Endothelial cell of umbilical vein (primary cell): Measurements from ENCODE around the gene PLA2G4E. TPM values are rescaled to one million over a fixed set of nuclear protein-coding genes. Genes with fewer than 3 reads are reported as not detected.

Experiments used
- BruUV-seq: library from RNA; stranded (reverse); fragments of 400-500 nt; replicated peaks from 2 replicates; lab custom pipeline; 2021; lab: Mats Ljungman, UMichigan
- CTCF ChIA-PET: fragments of 300-600, 350-600 bp; sonication (Branson Sonifier 250); formaldehyde crosslinking; loops from one replicate; lab custom pipeline; 2021; ENCODE audit warnings: antibody characterized with exemption, inconsistent platforms; lab: Charles Lee
- POLR2A ChIA-PET: fragments of 300-600, 350-600 bp; sonication (Branson Sonifier 250); formaldehyde crosslinking; loops from one replicate; lab custom pipeline; 2021; ENCODE audit warnings: antibody characterized with exemption, inconsistent platforms; lab: Charles Lee
- DNase-seq: peaks from one replicate; pipeline ENCODE4 v3.0.0-alpha.2; 2011; ENCODE audit warnings: low read depth, low spot score
- FAIRE-seq: peaks from 2 replicates; lab custom pipeline; 2011; peaks lifted over from hg19 to GRCh38; lab: Jason Lieb, UNC
- H2AFZ ChIP-seq: 2 replicates; pipeline ENCODE4 v1.6.0; 2012; ENCODE audit warnings: low read depth, low read length, control low read depth, inconsistent platforms
- H3K27ac ChIP-seq: 2 replicates; pipeline ENCODE4 v1.5.1; 2011; ENCODE audit warnings: low read depth, mild to moderate bottlenecking, control low read depth, low read length, moderate library complexity; ENCODE audit not compliant: insufficient read depth
- H3K27me3 ChIP-seq, 2 experiments: 2 replicates each; pipeline versions ENCODE4 v1.6.0 to v1.6.1; 2011; ENCODE audit warnings: low read length in 2 of 2, mixed read lengths in 1 of 2; ENCODE audit not compliant: control insufficient read depth in 2 of 2, insufficient read depth in 2 of 2
- H3K36me3 ChIP-seq, 2 experiments: 2 replicates in 1 of 2; 3 replicates in 1 of 2; pipeline ENCODE4 v1.5.1; 2011; ENCODE audit warnings: low read length in 2 of 2, mild to moderate bottlenecking in 1 of 2, moderate library complexity in 1 of 2; ENCODE audit not compliant: control insufficient read depth in 2 of 2, insufficient read depth in 2 of 2; ENCODE audit errors: extremely low read depth in 1 of 2
- H3K4me1 ChIP-seq: 3 replicates; pipeline ENCODE4 v1.5.1; 2011; ENCODE audit warnings: mild to moderate bottlenecking, low read length; ENCODE audit not compliant: control insufficient read depth, insufficient read depth; ENCODE audit errors: extremely low read depth
- H3K4me2 ChIP-seq: 2 replicates; pipeline ENCODE4 v1.6.1; 2011; ENCODE audit warnings: low read length, control low read depth, mixed read lengths; ENCODE audit not compliant: insufficient read depth
- H3K4me3 ChIP-seq, 3 experiments: fragments of 200-600 bp in 1 of 3; sonication (generic), shearing (Covaris generic) in 1 of 3; replicated peaks in 1 of 3; 2 replicates each; pipeline ENCODE4 v1.5.1; 2011 to 2016; ENCODE audit warnings: control low read depth in 3 of 3, low read length in 3 of 3, mild to moderate bottlenecking in 2 of 3, inconsistent platforms in 1 of 3, low read depth in 1 of 3, moderate library complexity in 1 of 3; ENCODE audit not compliant: insufficient read depth in 1 of 3
- H3K79me2 ChIP-seq: 2 replicates; pipeline ENCODE4 v1.6.0; 2012; ENCODE audit warnings: low read length, inconsistent platforms; ENCODE audit not compliant: control insufficient read depth, insufficient read depth
- H3K9ac ChIP-seq: replicated peaks from 2 replicates; pipeline ENCODE3; 2011; ENCODE audit warnings: low read length, control low read depth; ENCODE audit not compliant: insufficient read depth; ENCODE audit errors: extremely low read depth
- H3K9me1 ChIP-seq: replicated peaks from 3 replicates; pipeline ENCODE4 v1.6.0; 2011; ENCODE audit warnings: mild to moderate bottlenecking, low read length; ENCODE audit not compliant: control insufficient read depth, insufficient read depth; ENCODE audit errors: extremely low read depth
- H3K9me3 ChIP-seq: replicated peaks from 2 replicates; pipeline ENCODE4 v1.5.1; 2012; ENCODE audit warnings: low read length, inconsistent platforms; ENCODE audit not compliant: control insufficient read depth, insufficient read depth
- H4K20me1 ChIP-seq: replicated peaks from 2 replicates; pipeline ENCODE3; 2011; ENCODE audit warnings: mild to moderate bottlenecking, low read length; ENCODE audit not compliant: control insufficient read depth, insufficient read depth; ENCODE audit errors: extremely low read depth
- CTCF ChIP-seq, 2 donors: IDR thresholded peaks; 1 replicate in 1 of 2; 2 replicates in 1 of 2; pipeline ENCODE4 v1.5.1; 2011; ENCODE audit warnings: low read length in 2 of 2, mild to moderate bottlenecking in 2 of 2, moderate library complexity in 2 of 2, control low read depth in 1 of 2, inconsistent platforms in 1 of 2, low read depth in 1 of 2; ENCODE audit not compliant: insufficient read depth in 1 of 2; ENCODE audit errors: extremely low read depth in 1 of 2
- EZH2 ChIP-seq: IDR thresholded peaks from 2 replicates; pipeline ENCODE4 v1.6.1; 2012; ENCODE audit warnings: borderline replicate concordance, low read depth, mild to moderate bottlenecking, moderate library complexity, low read length, inconsistent platforms; ENCODE audit not compliant: severe bottlenecking
- FOS ChIP-seq: IDR thresholded peaks from 2 replicates; pipeline ENCODE4 v1.6.1; 2011; ENCODE audit warnings: mild to moderate bottlenecking, low read length, moderate library complexity, borderline replicate concordance; ENCODE audit not compliant: insufficient read depth
- GATA2 ChIP-seq: IDR thresholded peaks from 2 replicates; pipeline ENCODE4 v1.7.0; 2011; ENCODE audit warnings: low read depth, mild to moderate bottlenecking, moderate library complexity, mixed read lengths, low read length; ENCODE audit not compliant: insufficient read length, insufficient read depth
- JUN ChIP-seq: IDR thresholded peaks from 2 replicates; pipeline ENCODE4 v1.6.1; 2011; ENCODE audit warnings: borderline replicate concordance, low read depth; ENCODE audit not compliant: insufficient read length, insufficient read depth
- MYC ChIP-seq: IDR thresholded peaks from one replicate; pipeline ENCODE4 v1.6.1; 2011; ENCODE audit warnings: mild to moderate bottlenecking, low read depth, low read length
- POLR2A ChIP-seq: IDR thresholded peaks from 2 replicates; pipeline ENCODE4 v1.6.1; 2012; ENCODE audit warnings: low read depth, mild to moderate bottlenecking, control low read depth, low read length
- POLR2AphosphoS5 ChIP-seq: IDR thresholded peaks from 2 replicates; pipeline ENCODE4 v1.6.1; 2012; ENCODE audit warnings: low read depth, mild to moderate bottlenecking, control low read depth, low read length, moderate library complexity; ENCODE audit not compliant: insufficient read depth
- dilution Hi-C: fragments of 300-500 bp; cut with MboI; formaldehyde crosslinking; loops from one replicate; pipeline ENCODE4 v1.15.0; 2019; ENCODE audit warnings: low sequenced_read_pairs; ENCODE audit not compliant: extremely low pct_ligation_motif_present
- intact Hi-C: fragments of 100-400 bp; cut with micrococcal nuclease; formaldehyde crosslinking; loops from one replicate; pipeline ENCODE4 v1.10.0; 2022
- polyA plus RNA-seq, 4 experiments: library from polyadenylated mRNA; depleted of rRNA in 3 of 4; stranded (reverse) in 3 of 4; unstranded in 1 of 4; fragments of >200 nt; gene quantifications; 2 replicates each; pipeline versions ENCODE4 v1.2.1 to v1.2.3, GENCODE V29; 2011 to 2012; ENCODE audit warnings: missing spikeins in 1 of 4
- total RNA-seq: library from RNA; stranded (reverse); gene quantifications from 2 replicates; pipeline ENCODE4 v1.2.3, GENCODE V29; 2021
- TF ChIP-seq, protein P1 (sequence below): IDR thresholded peaks from 2 replicates; pipeline ENCODE4 v1.6.1; 2011; ENCODE audit not compliant: insufficient read depth, insufficient read length

Gene PLA2G4E
- total and polyA plus RNA-seq, 2 donors (not counting 3 experiments of a cell fraction or from before 2014, with no cell fraction given): not detected

GRCh38 chr15:42012928-42013482 lies 7.8 kb downstream of the PLA2G4E start:
- Histone ChIP-seq H3K36me3 (no peaks in the 10 kb centered on the region), H3K4me1 (no peaks in the 10 kb centered on the region), H3K27me3 (peaks cover 2 to 10% of the 10 kb centered on the region in 2 experiments), H3K27ac (no peak overlapping the region), H3K9me1 (no peaks in the 10 kb centered on the region), H3K79me2 (no peaks in the 10 kb centered on the region), H3K9me3 (no peaks in the 10 kb centered on the region), H3K4me2 (no peak overlapping the region), H4K20me1 (no peaks in the 10 kb centered on the region), H3K4me3 (no peak overlapping the region), H2AFZ (no peak overlapping the region), H3K9ac (no peak overlapping the region)
- CTCF ChIA-PET: interaction anchor here (0.6 to 1.6 kb wide), 2 partner anchors 9 to 19 kb away, joined by 3 to 4 read pairs; no protein-coding TSS in a partner anchor
- DNase-seq (no peak), FAIRE-seq (no peak)
- intact Hi-C loops: no loop called here
- POLR2A ChIA-PET: no interaction called here
- TF ChIP-seq, protein P1, sequence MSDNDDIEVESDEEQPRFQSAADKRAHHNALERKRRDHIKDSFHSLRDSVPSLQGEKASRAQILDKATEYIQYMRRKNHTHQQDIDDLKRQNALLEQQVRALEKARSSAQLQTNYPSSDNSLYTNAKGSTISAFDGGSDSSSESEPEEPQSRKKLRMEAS: no peak
- TF ChIP-seq EZH2: no peak
- no peak for TF ChIP-seq POLR2AphosphoS5
- no peak for TF ChIP-seq CTCF (IDR thresholded peaks at IDR 0.05; ENCODE audit: extremely low read depth in 1 of 2, insufficient read depth in 1 of 2, low read depth in 1 of 2, low read length in 2 of 2)
- TF ChIP-seq POLR2A: no peak
- no peak for TF ChIP-seq GATA2
- TF ChIP-seq MYC: no peak
- no peak for TF ChIP-seq FOS
- TF ChIP-seq JUN: no peak
- BruUV-seq: no TSS peak
- dilution Hi-C loops: no loop called here
